ENCODE results near the gene HPSE2. TPM values are rescaled to one million over a fixed set of nuclear protein-coding genes. Genes with fewer than 3 reads are reported as not detected.

Gene HPSE2
- total and polyA plus RNA-seq, 7 donors: under 0.01 to 11.8 (median 4.8) TPM

DNA sequence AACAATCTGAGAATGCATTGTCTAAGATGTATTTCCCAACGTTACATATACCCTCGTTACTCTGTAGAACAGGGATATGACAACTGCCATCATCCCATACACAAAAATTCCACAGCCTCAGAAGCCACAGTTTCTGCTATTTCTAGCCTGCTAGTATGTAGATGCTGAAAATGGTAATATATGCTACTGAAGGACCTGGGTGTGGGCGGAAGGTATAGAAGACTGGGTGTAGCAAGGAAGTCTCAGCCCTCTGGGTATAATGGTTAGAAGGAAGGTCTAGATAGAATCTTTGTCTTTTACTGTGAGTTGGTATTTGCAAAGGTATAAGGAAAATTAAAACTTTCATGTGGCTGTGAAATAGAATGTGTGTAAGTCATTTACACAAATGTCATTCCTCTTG lies 709.7 kb downstream of the HPSE2 start:
- intact Hi-C loops (cut with DNase I): no loop called here
- no peak for DNase-seq
- no peak overlapping the region for H3K27ac ChIP-seq
- no peaks in the 10 kb centered on the region for H3K36me3 ChIP-seq
- TF ChIP-seq, protein P1, sequence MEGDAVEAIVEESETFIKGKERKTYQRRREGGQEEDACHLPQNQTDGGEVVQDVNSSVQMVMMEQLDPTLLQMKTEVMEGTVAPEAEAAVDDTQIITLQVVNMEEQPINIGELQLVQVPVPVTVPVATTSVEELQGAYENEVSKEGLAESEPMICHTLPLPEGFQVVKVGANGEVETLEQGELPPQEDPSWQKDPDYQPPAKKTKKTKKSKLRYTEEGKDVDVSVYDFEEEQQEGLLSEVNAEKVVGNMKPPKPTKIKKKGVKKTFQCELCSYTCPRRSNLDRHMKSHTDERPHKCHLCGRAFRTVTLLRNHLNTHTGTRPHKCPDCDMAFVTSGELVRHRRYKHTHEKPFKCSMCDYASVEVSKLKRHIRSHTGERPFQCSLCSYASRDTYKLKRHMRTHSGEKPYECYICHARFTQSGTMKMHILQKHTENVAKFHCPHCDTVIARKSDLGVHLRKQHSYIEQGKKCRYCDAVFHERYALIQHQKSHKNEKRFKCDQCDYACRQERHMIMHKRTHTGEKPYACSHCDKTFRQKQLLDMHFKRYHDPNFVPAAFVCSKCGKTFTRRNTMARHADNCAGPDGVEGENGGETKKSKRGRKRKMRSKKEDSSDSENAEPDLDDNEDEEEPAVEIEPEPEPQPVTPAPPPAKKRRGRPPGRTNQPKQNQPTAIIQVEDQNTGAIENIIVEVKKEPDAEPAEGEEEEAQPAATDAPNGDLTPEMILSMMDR (IDR thresholded peaks at IDR 0.05): no peak
- no peak for TF ChIP-seq POLR2AphosphoS5 (IDR thresholded peaks at IDR 0.05)
- no peak for TF ChIP-seq EP300 (IDR thresholded peaks at IDR 0.05)
- no peak for TF ChIP-seq POLR2A (IDR thresholded peaks at IDR 0.05)
- H3K9me3 ChIP-seq: no peaks in the 10 kb centered on the region
- 89 to 91% methylated on average over 3 of the region's 3 CpGs for WGBS, 2 donors
- no peak overlapping the region for H3K4me3 ChIP-seq
- no peaks in the 10 kb centered on the region for H3K27me3 ChIP-seq
- H3K4me1 ChIP-seq: peaks cover 0 to 31% (median 7%) of the 10 kb centered on the region in 4 donors

DNA sequence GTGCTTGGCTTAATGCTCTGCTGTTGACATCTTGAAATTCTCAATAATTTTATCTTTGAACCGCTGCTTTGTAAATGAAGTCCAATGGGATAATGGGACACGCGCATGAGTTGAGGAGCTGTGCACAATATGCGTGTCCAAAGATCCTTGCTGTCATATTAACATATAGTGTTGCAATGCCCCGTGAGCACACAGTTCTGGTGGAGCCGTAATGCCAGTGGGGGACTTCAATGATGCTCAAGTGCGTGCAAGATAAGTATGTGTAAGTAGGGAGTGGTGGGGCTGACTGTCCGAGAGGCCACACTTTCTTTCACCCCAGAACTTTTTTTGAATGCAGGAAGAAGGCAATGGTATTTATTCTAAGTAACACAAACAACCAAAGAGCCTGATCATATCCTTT lies 711.5 kb downstream of the HPSE2 start:
- Histone ChIP-seq H3K27ac (no peak overlapping the region), H3K9me3 (no peaks in the 10 kb centered on the region), H3K27me3 (no peaks in the 10 kb centered on the region), H3K4me3 (no peak overlapping the region), H3K4me1 (peaks cover 0 to 31% (median 7%) of the 10 kb centered on the region in 4 donors), H3K36me3 (no peaks in the 10 kb centered on the region)
- TF ChIP-seq EP300 (IDR thresholded peaks at IDR 0.05) (no peak), POLR2AphosphoS5 (IDR thresholded peaks at IDR 0.05) (no peak), POLR2A (IDR thresholded peaks at IDR 0.05) (no peak)
- TF ChIP-seq, protein P1 (IDR thresholded peaks at IDR 0.05): no peak
- intact Hi-C loops (cut with DNase I): no loop called here
- 93% methylated on average over 8 of the region's 8 CpGs for WGBS, 2 donors
- no peak for DNase-seq

DNA sequence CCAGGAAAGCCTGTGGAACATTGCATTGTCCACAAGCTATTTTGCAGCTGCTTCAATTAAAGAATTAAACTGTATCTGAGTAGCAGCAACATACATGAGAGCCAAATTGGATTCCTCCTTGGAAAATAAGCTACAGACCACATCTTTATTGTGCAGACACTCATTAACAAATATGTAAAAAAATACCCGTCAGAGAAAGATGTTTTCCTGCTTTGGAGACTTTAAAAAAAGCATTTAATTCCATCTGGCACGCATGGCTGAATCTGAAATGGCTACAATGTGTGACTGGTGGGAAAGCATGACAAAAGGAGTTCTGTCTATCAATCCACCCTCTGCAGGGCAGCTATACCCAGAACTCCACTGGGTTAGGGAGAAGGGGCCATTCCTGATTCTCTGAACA lies 715.8 kb downstream of the HPSE2 start:
- no peak for DNase-seq
- no peaks in the 10 kb centered on the region for H3K36me3 ChIP-seq
- H3K9me3 ChIP-seq: no peaks in the 10 kb centered on the region
- H3K4me3 ChIP-seq: no peak overlapping the region
- peaks cover 0 to 11% (median 0%) of the 10 kb centered on the region in 4 donors for H3K4me1 ChIP-seq
- H3K27ac ChIP-seq: no peak overlapping the region
- H3K27me3 ChIP-seq: no peaks in the 10 kb centered on the region
- WGBS, 2 donors: 75 to 89% methylated on average over 2 of the region's 2 CpGs
- no peak for TF ChIP-seq EP300 (IDR thresholded peaks at IDR 0.05)
- TF ChIP-seq POLR2AphosphoS5 (IDR thresholded peaks at IDR 0.05): no peak
- TF ChIP-seq POLR2A (IDR thresholded peaks at IDR 0.05): no peak
- TF ChIP-seq, protein P1 (IDR thresholded peaks at IDR 0.05): no peak
- intact Hi-C loops (cut with DNase I): no loop called here

DNA sequence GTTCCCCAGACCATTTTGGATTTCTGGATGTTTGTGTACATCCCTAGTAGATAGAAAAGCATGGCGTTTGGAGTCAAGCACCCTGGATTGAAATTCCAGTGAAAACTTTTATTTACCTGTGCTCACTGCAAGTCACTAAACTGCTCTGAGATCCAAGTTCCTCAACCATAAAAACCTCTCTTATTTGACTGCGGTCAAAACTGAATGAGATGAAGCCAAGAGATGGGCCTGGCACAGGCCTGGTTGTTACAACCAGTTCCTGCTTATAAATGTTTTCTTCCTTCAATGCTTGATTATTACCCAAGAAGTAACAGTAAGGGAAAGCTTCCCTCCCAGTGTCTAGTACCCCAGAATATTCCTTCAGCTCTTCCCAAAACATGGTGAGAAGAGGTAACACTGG lies 718.0 kb downstream of the HPSE2 start:
- intact Hi-C loops (cut with DNase I): no loop called here
- WGBS, 2 donors: 15 to 61% methylated on average over 2 of the region's 2 CpGs
- TF ChIP-seq, protein P1 (IDR thresholded peaks at IDR 0.05): no peak
- no peak for TF ChIP-seq POLR2AphosphoS5 (IDR thresholded peaks at IDR 0.05)
- TF ChIP-seq POLR2A (IDR thresholded peaks at IDR 0.05): no peak
- no peak for TF ChIP-seq EP300 (IDR thresholded peaks at IDR 0.05)
- no peak overlapping the region for H3K27ac ChIP-seq
- no peak for DNase-seq
- H3K4me3 ChIP-seq: no peak overlapping the region
- no peaks in the 10 kb centered on the region for H3K27me3 ChIP-seq
- H3K36me3 ChIP-seq: no peaks in the 10 kb centered on the region
- H3K9me3 ChIP-seq: no peaks in the 10 kb centered on the region
- no peaks in the 10 kb centered on the region for H3K4me1 ChIP-seq

DNA sequence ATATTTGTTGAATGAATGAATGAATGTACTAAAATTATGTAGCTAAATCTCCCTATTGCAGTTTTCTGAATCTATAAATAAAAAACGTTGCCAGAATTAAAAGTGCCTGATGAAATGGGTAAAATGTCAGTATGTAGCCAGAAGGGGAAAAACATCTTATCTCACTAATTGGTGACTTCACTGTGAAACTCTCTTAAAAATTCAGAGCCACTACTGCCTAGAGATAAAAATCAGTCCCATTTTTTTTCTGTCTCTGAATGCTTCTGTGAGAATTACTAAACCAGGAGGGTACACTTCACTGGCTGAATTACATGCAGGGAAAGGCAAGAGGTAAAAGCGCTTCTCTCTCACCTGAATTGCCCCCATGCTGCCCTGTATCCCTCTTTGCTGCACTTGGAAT lies 719.3 kb downstream of the HPSE2 start:
- Histone ChIP-seq H3K9me3 (no peaks in the 10 kb centered on the region), H3K36me3 (no peaks in the 10 kb centered on the region), H3K27ac (no peak overlapping the region), H3K4me3 (no peak overlapping the region), H3K27me3 (no peaks in the 10 kb centered on the region), H3K4me1 (no peaks in the 10 kb centered on the region)
- TF ChIP-seq POLR2A (IDR thresholded peaks at IDR 0.05) (no peak), POLR2AphosphoS5 (IDR thresholded peaks at IDR 0.05) (no peak), EP300 (IDR thresholded peaks at IDR 0.05) (no peak)
- TF ChIP-seq, protein P1 (IDR thresholded peaks at IDR 0.05): no peak
- intact Hi-C loops (cut with DNase I): no loop called here
- no peak for DNase-seq
- WGBS, 2 donors: 76 to 77% methylated on average over 2 of the region's 2 CpGs

Measured in sigmoid colon (tissue), 7 donors.